ENCODE data around the gene ACSF3.
"Not testable (repeated sequence)": the region's sequence is repeated elsewhere in the genome, so short reads cannot be mapped to it uniquely, and the experiment has no call there.

Gene ACSF3

DNA sequence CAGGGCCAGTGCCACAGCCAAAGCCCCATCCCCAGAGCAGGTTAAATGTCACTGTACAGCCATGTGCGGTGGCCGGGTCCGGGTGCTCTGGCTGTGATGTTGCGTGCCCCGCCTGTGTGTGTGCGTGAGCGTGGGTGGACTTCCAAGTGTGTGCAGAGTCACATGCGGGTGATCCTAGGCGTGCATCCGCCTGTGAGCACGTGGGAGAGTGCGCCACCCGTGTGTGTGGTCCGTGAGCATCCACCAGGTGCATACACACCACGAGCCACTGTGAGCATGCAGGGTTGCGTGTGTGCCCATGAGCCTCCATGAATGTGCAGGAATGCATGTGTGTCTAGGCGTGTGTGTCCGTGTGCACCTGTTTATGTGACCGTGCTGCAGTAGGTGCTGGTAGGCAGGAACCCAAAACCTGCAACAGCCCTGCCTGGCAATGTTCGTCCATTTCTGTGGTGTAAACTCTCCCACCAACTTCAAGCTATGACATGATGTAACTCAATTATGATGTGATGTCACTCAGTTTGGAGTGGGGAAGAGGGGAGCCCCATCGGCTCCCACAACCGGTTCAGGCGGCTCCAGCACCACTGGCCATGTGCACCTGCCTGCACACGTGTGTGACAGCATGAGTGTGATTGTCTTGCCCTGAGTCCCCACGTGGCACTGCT lies 37.6 kb upstream of the ACSF3 start:
- DNase-seq, result no peak

DNA sequence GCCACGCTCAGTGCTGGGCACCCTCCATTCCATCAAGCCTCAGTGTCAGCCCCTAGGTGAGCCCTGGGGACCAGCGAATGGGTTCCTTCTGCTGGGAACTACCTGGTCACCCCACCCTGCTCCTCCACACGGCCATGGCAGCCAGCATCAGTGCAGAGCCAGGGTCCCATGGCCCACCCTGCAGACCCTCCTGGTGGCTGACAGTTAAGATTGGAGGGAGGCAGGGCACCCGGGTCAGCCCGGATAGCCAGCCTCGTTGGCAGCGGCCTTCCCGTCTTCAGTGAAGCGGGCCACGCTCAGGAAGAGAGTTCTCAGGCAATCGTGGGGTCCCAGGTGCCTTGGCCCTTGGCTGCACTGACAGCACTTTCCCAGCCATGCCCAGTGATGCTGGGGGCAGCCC lies 37.1 kb upstream of the ACSF3 start:
- DNase-seq, result no peak

DNA sequence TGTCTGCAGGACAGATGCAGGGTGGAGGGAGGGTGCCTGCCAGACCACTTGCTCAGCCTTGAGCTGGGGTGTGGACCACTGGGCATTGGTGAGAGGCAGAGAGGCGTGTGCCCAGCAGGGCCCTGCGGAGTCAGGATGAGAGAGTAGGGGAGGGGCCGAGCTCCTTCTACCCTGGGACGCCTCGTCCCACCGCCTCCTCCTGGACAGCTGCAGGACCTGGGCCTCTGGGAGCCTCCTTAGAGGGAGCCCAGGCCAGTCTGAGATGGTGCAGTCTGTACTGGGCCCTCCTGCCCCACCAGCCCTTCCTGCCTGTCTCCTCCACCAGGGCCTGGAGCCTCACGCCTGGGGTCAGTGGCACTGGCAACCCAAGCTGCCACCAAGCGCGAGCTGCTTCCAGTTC lies 35.9 kb upstream of the ACSF3 start:
- no peak for DNase-seq

DNA sequence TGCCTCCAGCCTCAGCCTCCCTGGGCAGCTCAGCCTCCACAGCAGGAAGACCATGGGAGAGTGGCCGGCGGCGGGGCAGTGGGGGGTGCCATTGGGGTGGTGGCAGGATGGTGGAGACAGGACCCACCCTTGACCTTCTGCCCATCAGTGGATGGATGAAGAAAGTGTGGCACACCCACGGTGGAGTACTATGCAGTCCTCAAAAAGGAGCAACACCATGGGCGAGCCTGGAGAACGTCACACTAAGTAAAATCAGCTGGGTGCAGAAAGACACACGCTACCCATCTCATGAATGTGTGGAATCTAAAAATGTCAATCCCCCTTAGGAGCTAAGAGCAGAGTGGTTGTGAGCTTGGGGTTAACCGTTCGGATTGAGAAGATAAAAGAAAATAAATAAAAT lies 34.8 kb upstream of the ACSF3 start:
- DNase-seq, result no peak

DNA sequence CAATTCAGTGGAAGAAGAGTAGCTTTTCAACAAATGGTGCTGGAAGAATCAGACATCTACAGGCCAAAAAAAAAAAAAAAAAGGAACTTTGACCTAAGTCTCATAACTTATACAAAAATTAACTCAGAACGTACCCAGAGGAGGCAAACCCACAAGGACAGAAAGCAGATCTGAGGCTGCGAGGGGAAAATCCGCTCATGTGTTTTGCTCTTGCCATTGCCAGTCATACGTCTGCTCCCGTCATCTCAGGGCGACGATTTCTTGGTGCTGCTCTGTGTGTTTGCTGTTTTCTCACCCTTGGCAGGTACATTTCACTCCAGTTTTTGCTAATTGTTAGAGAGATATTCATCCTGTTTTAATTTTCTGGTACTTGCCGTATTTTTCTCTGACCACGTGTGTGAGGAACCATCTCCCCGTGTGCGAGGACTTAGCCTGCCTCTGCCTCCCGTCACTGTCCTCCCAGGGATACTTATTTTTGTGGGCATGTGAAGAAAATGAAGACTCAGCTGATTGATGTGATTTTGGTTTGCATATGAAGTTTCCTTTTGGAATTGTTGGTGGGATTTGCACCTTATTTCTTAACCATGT lies 33.4 kb upstream of the ACSF3 start:
- no peak for DNase-seq

DNA sequence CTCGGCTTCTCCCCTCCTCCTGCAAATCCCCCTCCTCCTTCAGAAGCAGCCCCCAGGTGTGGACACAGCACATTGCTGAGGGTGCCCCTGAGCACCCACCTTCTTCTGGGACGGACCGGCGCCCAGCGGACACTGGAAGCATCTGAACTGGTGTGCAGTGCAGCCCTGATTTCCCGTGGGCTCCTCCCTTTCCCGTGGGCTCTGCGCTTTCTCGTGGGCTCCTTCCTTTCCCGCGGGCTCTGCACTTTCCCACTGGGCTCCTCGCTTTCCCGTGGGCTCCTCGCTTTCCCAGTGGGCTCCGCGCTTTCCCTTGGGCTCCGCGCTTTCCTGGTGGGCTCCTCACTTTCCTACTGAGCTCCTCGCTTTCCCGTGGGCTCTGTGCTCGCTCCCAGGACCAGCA lies 32.6 kb upstream of the ACSF3 start:
- no peak for DNase-seq

DNA sequence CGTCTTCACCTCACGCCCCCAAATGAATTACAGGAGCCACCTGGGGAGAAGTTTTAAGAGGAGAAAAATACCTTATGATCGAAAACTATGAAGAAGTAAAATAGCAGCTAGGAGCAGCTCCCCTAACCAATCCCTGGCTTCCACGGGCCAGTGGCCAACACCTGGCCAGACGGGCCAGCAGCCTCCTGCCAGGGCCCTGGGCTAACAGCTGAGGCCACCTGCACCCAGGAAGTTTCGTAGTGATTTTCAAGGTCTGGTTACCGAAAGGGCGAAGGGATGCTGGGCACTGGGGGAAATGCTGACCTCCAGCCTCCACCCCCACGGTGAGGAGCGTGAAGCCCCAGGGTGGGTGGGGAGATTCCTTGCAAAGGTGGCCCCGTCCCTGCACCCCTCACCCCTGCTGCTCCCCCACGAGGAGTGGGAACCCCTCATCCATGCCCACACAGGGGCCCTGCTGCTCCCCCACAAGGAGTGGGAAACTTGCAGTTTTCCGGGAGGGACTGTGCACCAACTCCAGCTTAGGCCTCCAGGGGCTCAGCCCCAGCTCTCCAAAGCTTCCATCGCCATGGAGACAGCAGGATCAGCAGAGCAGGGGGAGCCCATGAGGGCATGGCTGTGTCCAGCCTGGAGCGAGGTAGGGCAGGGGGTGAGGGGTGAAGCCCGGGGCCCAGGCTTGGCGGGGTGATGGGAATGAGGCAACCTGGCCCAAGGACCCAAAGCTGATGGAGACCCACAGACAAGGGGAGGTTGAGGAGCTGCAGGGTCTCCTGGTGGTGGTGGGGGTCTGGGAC lies 31.9 kb upstream of the ACSF3 start:
- DNase-seq, result no peak

DNA sequence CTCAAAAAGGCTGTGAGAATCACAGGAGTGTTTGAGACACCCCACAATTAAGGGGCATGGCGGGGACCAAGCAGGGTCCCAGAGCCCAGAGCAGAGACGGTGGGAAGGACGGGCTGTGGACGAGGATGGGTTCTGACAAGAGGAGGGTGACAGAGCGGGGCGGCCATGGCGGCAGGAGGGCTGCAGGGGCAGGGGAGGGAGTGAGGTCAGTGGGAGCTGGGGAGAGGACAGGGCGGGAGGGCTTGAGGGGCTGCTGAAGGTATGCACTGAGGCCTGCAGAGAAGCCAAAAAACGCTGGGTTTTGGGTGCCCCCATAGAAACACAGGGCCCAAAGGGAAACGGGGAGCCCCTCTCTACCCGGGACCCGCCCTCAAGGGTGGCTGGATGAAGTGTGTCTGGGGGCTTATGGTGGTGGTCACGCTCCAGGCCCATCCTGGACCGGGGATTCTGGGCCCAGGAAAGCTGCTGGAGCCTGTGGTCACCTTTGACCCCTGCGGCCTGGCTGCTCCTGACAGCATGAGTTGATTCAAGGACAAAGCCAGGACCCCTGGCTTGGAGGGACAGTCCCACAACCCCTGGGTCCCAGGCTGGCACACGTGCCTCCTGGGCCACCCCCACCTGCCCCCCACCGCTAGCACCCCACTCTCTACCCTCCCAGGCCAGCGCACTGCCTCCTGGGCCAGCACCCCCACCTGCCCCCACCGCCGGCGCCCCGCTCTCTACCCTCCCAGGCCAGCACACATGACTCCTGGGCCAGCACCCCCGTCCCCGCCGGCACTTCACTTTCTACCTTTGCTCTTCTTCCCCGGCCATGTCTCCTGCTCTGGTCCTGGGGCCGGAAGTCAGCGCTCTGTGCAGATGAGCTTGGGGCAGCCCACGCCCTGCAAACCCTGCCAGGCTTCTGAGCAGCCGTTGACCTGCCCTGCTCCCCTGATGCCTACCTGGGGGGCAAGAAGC lies 31.0 kb upstream of the ACSF3 start:
- DNase-seq, result no peak

DNA sequence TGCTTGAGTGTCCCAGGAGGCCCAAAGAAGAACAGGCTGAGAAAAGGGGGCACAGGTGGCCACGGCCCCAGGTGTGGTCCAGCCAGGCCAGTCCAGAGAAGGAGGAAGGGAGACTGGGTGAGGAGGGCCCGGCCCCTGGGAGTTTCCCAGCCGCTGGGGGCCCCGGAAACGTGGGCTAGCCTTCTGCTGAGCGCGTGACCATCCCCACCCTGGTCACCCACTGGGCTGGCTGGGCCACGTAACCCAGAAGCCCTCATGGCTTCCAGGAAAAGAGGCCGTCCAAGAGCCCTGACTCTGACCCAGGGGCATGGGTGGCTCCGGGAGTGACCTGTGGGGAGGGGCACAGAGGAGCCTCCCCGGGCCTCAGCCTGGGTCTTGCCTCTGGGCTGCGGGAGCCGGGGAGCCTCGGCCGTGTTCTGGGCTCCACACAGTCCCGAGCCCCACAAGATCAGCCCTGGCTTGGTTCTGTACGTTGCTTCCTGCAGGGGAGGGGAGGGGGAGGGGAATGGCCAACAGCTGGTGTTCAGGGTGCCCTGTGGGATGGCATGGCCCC lies 29.8 kb upstream of the ACSF3 start:
- no peak for DNase-seq

DNA sequence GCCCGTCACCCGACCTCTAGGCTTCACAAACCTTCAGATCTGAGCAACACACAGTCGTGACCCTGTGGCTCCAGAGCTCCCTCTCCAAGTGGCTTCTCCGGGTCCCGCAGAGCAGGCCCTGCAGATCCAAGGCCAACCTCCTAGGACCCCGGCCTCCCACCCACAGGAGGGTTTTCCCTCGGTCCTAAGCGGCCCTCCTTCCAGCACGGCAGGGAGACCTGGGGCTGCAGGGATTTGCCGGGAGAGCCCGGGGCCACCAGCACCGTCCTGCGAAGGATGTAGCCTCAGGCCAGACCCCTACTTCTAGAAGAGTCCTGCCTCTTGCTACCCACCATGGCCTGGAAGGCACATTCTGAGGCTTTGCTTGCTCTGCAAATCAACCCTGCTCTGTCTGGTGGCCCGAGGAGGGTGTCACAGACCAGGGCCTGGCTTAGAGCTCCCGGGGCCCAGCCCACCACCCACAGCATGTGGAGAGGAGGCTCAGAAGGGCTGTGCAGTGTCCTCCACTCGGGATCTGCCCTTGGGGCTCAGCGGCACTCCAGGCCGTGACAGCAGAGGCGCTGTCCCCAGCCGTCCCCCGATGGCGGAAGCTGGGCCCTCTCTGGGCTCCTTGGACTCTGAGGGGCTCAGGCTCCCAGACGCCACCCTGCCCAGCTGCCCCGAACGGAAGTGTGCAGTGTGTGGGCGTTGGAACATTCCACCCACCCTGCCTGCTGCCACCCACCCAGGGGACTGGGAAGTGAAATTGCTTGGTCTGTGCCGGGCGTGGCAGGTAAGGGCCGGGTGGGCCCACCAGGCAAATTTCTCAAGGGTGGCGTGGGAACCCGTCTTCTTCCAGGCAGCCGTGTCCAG lies 28.8 kb upstream of the ACSF3 start:
- DNase-seq, result no peak

DNA sequence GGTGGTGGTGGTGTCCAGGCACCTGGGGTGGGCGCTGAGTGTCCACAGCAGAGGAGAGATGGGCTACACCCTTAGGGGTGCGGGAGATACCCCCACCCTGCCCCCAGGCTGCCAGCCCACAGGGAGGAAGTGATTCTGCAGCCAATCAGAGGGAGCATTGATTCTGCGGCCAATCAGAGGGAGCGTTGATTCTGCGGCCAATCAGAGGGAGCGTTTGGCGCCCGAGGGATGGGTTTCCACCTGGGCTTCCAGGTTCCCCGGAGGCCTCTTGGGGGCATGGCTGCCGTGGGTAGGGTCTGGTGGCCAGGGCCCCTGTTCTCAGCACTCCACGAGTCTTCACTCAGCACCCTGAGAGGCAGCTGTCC lies 28.2 kb upstream of the ACSF3 start:
- no peak for DNase-seq

DNA sequence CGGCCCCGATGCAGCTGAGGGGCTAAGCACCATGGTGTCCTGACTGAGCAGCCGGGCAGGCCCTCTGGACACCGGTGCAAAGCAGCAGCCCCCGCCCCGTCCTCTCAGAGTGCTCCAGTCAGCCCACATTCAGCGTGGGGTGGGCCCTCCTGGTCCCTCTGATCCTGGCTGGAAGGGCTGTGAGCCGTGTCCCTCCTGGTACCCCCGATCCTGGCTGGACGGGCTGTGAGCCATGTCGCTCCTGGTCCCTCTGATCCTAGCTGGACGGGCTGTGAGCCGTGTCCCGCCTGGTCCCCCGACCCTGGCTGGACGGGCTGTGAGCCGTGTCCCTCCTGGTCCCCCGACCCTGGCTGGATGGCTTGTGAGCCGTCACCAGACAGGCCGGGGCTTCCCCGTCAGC lies 26.9 kb upstream of the ACSF3 start:
- no peak for DNase-seq

DNA sequence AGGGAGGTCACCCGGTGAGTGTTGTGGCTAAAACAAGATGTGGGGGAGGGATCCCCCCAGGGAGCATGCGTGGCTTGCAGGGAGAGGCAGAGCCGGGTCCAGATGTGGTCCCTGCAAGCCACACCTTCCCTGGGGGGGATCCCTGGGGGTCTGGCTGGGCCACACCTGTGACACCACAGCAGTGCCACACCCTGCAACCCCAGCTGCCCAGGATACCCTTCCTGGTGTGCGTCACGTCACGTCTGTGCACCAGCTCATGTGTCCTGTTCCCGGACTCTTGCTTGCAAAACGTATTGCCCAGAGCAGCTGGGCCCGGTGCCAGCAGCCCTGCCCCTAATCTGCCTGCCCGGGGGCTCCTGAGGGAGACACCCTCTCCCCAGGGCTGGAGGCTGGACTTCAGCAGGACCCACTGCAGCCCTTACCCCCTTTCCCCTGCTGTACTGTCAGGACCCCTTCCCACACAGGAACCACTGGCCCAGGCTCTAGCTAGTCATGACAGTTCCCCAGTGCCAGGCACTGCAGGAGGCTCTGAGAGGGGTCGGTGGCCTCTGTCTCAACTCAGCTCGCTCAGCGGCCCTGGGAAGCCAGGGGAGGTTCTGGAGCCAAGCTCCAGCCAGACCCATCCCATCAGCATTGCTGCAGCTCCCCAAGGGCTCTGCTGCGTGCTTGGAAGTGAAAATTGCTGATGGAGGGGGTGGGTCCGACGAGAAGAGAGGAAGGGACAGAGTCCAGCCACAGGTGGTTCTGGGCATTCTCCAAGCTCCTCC lies 25.8 kb upstream of the ACSF3 start:
- no peak for DNase-seq

DNA sequence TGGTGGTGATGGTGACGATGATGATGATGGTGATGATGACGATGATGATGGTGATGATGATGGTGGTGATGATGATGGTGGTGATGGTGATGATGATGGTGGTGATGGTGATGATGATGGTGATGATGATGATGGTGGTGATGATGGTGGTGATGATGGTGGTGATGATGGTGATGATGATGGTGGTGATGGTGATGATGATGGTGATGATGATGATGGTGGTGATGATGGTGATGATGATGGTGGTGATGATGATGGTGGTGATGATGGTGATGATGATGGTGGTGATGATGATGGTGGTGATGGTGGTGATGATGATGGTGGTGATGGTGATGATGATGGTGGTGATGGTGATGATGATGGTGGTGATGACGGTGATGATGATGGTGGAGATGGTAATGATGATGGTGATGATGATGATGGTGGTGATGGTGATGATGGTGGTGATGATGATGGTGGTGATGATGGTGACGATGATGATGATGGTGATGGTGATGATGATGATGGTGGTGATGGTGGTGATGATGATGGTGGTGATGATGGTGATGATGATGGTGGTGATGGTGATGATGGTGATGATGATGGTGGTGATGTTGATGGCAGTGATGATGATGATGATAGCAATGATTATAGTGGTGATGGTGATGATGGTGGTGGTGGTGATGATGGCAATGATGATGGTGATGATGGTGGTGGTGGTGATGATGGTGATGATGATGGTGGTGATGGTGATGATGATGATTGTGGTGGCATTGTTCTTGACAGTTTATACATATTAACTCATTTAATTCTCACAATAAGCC lies 24.6 kb upstream of the ACSF3 start:
- not testable (repeated sequence) for DNase-seq

DNA sequence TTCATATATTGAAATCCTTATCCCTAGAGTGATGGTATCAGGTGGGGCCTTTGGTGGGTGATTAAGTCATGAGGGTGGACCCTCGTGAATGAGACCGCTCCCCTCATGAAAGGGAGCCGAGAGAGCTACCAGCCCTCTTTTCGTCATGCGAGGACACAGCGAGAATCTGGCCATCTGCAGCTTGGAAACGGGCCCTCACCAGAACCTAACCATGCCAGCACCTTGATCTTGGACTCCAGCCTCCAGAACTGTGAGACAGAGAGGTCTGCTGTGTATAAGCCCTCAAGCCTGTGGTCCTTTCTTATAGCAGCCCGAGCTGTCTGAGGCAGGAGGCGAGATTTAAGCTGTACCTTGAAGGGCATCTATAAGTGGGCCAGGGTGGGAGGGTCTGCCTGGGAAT lies 23.7 kb upstream of the ACSF3 start:
- DNase-seq, result no peak

DNA sequence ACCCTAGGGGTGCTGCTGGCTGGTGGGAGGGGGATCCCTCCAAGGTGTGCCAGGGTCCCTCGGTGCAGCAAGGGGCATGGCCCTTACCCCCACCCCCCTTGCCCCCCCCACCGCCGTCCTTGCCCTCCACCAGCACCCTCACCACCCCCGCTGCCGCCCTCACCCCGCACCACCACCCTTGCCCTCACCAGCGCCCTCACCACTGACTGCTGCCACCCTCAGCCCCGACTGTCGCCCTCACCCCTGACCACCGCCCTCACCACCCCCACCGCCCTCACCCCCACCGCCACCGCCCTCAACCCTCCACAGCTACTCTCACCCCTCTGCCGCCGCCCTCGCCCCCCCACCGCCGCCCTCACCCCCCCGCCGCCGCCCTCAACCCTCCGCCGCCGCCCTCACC lies 23.1 kb upstream of the ACSF3 start:
- no peak for DNase-seq

DNA sequence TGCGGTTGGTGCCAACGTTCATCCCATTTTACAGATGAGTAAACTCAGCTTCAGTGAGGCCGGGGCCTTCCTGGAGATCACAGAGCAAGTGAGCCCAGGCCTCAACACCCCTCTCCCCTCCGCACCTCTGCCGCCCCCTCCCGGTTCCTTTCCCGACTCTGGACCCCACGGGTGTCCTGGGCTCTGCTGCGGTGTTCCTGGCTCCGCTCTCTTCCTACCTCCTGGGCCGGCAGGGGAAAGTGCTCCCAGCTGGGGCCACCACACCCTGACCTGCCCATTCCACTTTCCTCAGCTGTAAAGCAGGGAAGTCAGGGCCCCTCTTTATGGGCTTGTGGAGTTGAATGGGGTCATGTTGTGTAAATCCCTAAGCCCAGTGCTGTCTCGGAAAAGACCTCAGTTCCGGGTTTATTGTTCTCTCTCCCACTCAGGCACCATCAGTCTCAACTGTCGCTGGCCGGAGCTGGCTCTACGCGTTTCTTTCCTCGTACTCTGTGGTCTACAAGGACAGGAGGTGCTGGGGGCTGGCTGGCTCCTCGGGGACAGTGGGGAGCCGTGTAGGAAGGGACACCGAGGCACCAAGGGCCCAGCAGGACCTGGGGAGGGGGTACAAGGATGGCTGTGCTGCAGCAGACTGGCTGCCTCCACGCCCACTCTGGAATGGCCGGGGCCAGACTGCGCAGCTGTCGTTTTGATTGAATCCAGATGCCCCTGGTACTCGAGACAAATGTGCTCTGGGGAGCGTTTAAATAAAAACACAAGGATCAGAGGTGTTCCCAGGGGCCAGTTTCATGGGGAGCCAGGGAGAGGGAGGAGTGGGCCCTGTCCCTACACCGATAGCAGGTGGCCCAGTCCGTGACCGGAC lies 21.7 kb upstream of the ACSF3 start:
- no peak for DNase-seq

DNA sequence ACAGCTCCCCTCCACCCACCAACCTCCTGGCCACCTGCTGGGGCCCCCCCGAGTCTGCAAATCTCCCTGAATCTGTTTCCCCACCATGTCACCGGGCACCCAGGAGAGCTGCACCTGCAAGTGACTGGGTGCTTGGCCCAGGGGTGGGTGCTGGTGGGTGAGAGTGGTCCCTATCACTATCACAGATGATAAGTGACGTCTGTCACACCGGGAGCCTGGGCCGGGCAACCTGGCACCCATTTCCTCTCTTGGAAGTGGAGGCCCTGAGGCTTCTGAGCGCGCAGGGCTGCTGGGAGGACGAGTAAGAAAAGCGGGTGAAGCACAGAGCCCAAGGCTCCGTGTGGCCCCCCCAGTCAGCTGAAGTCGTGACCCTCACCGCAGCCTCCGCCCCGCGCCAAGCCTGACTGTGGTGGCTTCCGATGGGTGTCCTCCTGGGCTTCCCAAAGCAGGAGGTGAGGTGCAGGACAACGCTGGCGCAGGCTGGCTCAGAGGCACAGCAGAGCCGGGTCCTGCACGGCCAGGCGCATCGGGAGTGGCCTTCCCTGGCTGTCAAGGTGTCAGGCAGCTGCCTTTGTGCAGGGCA lies 21.0 kb upstream of the ACSF3 start:
- DNase-seq, result no peak
